HG03045 (cell line): ENCODE results near the gene PPP2R1B.

ENCODE experiments used
- ATAC-seq: cut with Tn5 transposase; IDR thresholded peaks from one replicate; pipeline ENCODE4 v1.9.1; 2021; ENCODE audit warnings: mild to moderate bottlenecking, moderate library complexity; ENCODE audit not compliant: unreplicated experiment

Gene PPP2R1B

DNA sequence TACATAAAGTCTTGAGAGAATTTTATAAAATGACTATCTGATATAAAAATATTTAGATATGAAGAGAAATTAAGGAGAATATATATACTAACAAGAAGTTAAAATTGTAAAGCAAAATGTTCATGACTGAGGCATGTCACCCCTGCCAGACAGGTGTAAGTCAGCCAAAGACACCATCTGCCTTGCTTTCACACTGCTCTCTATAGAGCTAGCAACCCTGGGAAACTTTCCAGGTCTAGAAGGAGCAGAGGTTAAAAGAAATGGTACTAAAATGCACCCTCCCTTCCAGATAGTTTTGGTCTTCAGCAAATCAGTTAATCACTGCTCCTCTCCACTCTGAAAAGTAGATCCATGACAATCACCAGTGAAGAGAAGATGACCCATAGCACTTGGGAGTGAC lies 16.5 kb downstream of the PPP2R1B start:
- ATAC-seq, result no peak

DNA sequence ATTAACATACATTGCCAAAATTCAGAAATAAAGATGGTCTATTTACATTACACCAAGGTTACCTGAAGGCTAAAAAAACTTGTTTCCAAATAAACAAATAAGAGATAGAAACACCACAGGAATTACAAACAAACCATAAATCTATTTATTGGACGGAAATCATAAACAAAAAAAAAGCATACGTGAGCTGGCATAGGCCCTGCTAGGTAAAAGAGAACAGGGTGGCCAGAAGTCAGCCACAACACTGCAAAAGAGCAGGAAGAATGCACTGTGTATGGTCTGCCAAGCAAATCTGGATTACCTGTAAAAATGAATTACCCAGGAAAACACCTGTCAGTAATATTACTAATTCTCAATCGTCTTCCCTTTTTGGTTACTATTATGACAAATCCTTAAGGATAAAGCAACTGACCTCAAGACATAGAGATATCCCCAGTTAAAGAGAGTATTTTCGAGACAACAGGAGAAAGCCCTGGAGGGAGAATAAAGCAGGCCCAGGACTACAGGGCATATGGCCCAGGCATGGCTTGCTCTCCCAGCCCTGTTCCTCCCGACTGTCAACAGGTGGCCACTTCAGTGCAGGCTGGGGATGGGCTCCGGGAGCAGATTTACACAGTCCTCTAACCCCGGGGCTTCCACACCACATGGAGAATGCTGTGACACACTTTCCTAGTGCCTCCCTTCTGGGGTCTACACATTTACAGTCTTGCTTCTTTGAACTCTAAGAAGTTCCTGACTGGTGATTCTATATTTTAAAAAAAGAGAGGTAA lies 18.0 kb downstream of the PPP2R1B start:
- no peak for ATAC-seq

DNA sequence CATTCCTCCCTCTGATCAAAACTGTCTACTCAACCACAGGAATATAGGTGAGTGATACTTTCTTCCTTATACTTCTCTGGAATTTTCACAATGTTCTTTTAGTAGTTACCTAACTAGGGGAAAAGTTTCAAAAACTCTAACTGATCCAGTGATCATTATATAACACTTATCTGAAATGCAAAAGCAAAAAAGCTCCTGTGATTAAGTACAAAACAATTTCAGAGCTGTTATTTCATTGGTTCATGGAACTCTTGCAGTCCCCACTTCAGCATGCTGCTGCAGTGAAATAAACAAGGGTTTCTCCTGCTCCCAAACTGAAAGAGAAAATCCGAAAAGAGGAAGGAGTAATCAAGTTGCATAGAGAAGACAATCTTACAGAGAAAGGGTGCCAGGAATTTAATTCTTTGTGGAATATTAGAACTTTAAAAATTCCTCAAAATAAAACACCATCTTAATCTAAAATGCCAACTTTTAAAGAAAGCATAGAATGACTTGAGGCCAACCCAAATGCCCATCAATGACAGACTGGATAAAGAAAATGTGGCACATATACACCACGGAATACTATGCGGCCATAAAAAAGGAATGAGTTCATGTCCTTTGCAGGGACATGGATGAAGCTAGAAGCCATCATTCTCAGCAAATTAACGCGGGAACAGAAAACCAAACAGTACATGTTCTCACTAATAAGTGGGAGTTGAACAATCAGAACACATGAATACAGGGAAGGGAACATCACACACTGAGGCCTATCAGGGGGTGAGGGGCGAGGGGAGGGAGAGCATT lies 20.3 kb downstream of the PPP2R1B start:
- ATAC-seq, result no peak

DNA sequence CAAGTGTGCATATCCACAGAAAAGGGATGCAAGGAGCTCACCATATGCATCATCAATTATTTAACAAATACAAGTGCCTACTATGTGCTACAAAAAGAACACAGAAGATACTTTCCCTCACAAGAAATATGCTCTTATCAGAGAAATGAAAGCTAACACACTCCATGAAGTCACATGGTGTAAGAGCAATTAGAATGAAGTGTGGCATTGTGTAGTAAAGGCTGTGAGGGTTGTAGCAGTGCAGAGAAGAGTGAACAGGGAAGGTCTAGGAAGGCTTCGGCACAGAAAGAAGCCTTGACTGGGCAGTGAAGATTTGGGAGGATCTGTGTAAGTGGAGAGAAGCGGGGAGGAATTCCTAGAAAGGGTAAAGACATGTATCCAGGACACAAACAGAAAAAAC lies 22.5 kb downstream of the PPP2R1B start:
- ATAC-seq, result no peak

DNA sequence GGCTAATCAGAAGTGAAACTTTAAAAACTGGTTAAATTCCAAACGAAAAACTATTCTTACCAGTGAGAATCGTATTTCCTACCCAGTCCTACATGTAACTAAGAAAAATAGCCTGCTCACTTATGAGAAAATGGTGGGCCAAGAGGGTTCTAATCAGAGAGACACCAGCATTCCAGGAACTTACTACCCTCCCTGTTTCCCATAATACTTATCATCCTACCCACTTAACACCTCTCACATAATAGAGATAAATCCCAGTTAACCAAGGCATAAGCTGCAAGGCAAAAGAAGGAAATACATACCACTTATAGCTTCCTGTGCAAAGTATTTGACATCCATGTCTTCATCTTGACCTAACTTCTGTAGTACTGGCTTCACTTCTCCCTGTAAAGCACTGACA lies 24.4 kb downstream of the PPP2R1B start:
- ATAC-seq, result no peak

DNA sequence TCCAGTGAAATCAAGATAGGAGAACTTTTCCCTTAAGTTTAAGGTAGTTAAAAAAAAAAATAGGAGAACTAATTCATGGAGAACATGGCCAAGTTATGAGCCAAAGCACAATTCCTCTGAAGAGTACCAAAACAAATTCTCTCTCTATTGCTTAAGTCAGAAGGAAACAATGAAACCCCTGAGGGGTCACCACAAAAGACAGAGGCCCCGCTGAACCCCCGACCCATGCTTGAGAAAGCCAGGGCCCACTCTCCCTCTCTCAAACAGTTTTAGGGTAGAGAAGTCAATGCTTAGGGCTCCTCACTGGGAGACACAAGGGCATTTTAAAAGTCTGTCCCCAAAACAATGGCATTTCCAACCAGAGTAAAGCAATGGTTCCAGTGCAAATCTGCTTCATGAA lies 26.9 kb downstream of the PPP2R1B start:
- no peak for ATAC-seq

DNA sequence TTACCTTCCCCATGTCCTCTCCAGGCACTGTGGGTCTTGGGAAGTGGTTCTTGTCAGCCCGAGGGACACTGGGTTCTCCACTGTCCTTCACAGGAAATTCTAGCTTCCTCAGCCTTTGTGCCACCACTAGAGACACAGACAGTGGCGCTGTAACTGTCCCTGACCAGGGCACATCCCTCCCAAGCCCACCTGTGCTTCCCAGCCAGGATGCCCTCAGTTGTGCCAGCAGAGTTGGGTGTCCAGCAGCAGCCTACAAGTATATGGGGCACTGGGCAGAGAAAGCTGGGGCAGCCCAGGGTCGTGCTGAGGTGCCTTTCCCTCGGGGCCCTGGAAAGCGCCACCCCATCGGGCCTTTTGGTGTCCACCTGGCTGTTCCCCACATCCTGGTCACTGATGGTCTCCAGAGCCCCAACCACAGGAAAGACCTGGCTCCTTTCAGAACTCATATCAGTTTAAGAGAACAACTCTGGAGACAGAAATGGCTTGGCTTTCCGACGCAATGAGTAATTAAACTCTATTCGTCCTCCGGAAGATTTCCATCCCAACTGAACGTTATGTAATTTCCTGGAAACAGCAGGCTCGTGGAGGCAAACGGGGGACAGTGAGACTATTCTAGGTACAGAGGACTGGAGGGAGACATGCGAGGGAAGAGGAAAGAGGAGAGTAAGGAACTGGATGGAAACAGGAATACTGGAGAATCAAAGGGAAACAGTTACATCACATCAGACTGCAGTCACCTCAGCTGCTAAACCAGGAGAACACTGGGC lies 28.6 kb downstream of the PPP2R1B start:
- no peak for ATAC-seq

DNA sequence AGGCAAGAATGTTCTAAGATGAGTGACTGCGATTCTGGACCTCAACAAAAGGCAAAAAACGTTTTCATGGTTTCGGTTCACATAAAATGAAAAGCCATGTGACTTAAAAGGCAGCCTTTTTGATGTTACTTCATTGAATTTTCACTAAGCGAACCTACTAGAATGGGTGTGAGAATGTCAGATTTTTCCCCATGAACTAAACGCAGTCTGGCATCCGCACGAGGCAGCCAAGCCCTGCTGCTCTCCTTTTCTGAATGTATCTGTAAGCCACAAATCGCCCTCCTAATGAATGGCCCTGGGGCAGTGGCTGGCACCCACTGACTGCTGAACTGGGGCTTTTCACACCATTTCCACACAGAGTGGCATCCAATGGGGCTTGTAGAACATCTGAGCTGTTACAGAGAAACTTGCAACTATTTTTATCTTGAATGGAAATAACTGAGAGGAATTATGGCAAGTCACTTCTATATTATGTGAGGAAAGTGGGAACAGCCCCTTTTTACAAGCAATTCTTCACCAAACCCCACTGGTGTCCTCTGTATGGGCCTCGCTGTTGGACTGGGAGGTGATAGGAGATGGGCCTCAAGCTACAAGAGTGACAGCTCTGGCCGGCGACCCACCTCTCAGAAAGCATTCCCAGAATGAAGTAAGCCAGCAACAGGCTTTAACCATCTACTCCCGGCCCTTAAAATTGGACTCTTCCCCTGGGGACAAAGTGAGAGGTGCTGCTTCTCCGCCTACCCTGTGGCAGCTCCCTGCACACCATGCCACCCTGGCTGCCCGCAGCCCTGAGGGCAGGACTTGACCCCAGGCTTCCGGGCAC lies 29.4 kb downstream of the PPP2R1B start:
- no peak for ATAC-seq

DNA sequence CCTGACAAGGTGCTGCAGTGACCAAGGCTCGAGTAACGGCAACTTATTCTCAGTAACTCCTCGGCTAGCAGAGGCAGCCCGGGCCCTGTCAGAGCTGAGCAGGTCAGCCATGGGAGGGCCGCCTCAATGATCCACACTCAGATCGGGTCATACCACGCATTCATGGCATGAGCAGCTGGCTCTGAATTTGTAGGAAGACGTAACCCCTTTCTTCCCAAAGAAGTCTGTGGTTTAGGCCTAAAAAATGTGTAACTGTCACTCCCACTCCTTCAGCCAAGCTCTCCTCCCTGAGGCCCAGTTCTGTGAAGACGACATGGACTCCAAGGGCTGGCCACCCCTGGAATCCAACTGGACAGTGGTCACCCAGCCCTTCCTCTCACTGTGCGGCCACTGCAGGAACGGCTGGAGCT lies 30.0 kb downstream of the PPP2R1B start:
- no peak for ATAC-seq

DNA sequence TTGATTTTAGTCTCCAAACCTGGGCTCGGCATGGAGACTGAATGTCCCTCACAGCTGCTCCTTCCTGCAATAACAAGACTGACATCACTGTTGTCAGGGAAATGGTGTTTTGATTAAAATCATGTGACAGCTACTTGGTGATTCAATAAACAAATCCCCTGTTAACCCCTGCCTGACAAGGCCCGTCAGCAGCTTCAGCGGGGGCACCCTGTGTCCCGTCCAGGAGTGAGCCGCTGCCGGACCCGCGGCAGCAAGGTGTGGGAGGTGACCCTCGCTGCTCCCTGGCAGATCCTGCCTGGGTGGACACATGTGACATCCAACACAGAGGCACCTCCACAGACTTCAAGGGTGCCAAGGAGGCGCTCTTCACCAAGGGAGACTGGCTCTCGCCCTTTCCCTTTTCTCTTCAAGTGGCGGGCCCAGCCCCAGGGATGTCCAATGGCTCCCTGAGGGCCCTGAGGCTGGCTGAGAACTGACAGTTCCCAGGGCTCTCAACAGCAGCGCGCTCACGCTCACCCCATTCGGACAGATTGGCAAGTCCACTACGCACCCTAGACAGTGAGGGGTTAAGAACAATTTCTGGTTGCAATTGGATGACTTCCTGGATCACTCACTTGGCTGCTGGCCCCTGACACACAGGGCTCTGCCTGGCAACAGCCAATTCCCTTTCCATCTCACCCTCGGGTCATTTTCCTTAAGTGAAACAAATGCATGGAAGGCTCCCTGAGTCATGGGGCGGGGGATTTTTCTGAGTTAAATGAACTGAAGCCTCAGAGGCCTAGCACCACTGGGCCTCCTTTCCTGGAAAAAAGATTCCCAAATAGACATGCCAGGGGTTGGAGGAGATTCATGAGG lies 30.7 kb downstream of the PPP2R1B start:
- no peak for ATAC-seq

DNA sequence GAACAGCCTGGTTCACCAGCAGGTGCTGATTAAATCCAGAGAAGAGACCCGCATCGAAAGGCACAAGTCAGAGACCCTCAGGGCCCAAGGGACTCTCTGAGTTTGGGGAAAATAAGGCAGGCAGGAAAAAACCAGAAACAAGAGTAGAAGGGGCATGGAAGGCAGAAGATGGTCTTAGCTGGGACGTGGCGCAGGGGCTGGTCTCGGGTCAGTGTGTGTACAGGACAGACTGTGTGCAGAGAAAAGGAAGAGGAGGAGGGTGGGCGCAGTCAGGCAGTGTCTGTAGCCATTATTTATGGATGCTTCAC lies 31.3 kb downstream of the PPP2R1B start:
- ATAC-seq, result no peak

DNA sequence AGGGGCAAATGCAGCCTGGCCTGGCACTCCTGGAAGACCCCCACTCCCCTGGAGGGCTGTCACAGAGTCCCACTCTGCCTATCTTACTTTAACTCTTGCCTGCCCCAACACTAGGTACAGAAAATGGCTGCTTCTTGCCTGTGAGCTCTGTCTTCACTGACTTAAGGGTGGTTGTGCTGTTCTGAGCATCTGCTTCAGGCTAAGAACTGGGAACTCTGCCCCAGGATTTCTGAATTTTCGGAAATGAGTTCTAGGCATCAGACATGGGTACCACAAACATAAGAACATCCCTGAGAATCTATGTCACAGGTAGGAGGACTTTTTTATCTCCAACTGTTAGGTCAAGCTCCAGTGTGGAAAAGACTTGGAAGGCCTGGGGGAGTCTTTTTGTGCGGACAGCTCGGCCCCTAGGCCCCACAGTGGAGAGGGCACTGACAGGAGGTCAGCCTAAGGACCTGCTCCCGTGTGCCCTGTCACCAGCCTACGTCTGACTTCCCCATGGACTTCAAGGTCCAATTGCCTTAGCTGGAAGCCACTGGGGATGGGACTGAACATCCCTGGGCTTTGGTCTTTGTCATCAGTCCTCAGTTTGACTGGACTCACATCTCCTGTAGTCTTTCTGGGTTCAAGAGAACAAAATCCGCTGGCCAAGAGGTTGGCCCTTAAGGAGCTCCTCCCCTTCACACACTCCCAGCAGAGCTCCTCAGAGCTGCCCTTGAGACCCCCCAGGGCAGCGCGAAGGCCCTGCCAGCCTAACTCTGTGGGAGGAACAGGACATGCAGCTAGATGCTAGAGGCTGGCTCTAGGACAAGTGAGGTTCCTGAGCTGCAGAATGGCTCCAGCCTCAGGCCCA lies 31.9 kb downstream of the PPP2R1B start:
- ATAC-seq, result no peak

DNA sequence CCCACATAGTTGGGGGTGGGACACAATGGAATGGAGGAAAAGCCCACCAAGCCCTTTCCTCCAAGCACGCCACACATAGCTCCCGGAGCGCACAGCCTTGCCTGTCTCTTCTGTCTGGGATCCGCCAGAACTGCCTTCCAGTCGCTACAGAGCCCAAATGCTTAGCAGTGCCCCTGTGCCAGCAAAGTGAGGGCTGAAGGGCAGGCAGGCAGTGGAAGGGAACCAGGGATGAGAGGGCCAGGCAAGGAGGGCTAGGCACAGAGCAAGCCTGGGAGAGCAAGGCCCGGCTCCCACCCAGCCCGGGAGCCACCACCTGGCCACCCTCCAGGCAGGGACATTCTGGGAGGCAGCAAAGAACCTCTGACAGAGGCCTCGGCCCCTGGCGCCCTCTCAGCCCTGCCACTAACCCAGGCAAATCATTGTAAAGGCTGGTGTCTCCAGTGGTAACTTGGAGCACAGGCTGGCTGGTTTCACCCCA lies 32.5 kb downstream of the PPP2R1B start:
- no peak for ATAC-seq

DNA sequence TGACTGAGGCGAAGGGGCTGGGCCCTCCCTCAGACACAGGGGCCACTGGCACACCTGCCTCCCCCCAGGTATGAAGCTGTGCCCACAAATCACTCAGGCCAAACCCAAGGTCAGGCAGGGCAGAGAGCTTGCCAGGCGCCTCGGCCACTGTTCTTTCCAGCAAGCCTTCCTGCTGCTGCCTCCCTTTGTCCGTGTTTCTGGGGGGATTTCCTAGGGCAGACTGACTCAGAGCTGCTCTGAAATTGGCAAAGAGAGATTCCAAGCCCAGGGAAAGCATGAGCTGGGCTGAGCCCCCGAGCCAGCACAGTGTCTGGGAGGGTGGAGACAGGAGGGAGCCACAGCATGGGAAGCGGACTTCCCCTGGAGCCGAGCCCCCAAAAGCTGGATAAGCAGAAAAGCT lies 33.2 kb downstream of the PPP2R1B start:
- no peak for ATAC-seq

DNA sequence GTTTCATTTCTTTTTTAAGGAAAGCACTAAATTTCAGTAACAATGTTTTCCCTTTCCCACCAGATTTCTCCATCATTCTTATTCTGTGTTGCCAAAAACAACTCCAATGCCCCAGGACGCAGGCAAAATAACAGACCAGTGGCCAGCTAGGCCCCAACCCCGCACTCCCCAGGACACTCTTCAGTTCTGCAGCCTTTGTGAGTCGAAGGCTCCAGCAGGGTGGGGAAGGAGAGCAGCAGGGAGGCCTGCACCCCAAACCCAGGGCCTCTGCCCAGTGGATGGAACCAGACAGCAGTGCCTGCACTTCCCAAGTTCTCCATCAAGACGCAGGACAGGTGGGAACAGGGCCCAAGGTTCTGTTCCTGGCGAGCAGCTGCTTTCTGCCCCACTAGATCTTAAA lies 34.4 kb downstream of the PPP2R1B start:
- ATAC-seq, result no peak

DNA sequence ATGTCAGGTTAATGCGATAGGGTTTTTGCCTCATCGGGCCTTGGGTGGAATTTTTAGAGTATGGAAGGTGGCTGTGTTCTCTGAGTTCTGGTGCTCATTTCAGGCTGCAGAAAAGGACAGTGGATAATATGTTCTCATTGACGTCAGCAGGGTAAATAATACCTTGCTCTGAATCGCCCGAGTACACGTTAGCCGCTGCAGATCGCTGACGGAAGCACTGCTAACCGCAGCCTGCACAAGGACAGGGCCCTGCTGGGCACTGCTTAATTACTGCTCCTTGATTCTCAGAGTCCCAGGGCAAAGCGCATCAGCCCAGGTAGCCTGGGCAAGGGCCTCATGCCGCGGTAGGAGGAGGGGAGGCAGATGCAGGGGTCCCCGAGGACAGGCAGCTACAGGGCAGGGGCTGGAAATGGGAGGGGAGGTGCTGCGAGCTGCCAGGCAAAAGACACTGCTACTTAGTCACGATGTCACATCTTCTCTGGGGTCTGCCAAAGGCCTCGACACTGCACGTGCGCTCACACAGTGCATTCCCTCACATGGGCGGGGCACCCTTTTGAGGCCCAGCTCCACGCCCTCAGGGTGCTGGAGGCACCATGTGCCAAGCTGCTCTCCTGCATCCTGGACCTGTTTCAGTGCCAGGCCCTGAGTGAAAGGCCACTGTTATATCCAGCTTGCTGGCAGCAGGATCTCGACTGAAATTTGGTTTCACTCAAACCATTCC lies 35.2 kb downstream of the PPP2R1B start:
- ATAC-seq, result no peak

DNA sequence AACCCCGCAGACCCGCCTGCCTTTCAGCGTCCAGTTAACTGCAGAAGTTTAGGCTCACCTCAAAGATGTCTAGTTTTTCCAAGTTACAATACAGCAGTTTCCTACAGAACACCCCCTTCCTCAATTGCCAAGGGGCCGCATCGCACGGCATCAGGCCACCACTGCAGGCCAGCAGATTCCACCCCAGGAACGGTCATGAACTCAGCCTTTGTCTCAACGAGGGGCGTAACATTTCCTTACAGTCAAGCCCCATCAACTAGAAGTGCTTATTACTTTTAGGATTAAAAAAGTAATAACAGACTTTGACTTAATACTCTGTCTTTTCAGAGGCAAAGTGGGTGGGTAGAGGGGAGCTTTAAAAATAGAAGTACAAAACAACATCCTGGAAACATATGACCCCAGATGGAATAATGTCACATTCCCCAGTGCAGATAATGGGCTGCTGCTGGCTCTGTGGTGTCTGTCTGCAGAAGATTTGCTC lies 36.3 kb downstream of the PPP2R1B start:
- no peak for ATAC-seq
